Neural cell (in vitro differentiated cells): Measurements from ENCODE around the gene TMPRSS11E.

ENCODE experiments used
- CTCF ChIP-seq: fragments of 450-650 bp; IDR thresholded peaks from 2 replicates; pipeline ENCODE4 v1.5.1; 2014; ENCODE audit warnings: antibody characterized with exemption, mild to moderate bottlenecking, moderate library complexity; ENCODE audit not compliant: poor library complexity, severe bottlenecking
- EP300 ChIP-seq: fragments of 450-650 bp; conservative IDR thresholded peaks from 2 replicates; pipeline ENCODE4 v1.6.1; 2014; ENCODE audit warnings: antibody characterized with exemption, mild to moderate bottlenecking, moderate library complexity; ENCODE audit not compliant: poor library complexity, severe bottlenecking
- EZH2 ChIP-seq: fragments of 200-600, 300-800 bp; shearing (Covaris generic), sonication (generic); IDR thresholded peaks from 2 replicates; pipeline ENCODE4 v1.6.1; 2014; ENCODE audit warnings: antibody characterized with exemption, low read length, borderline replicate concordance, mild to moderate bottlenecking; ENCODE audit not compliant: insufficient read depth, poor library complexity, severe bottlenecking
- POLR2AphosphoS5 ChIP-seq: IDR thresholded peaks from 2 replicates; pipeline ENCODE4 v1.6.1; 2012
- SMC3 ChIP-seq: fragments of 450-650 bp; conservative IDR thresholded peaks from 2 replicates; pipeline ENCODE4 v1.6.1; 2014; ENCODE audit warnings: antibody characterized with exemption, mild to moderate bottlenecking, moderate library complexity; ENCODE audit not compliant: poor library complexity

- TF ChIP-seq CTCF, result no peak
- no peak for TF ChIP-seq POLR2AphosphoS5
- TF ChIP-seq EZH2, result no peak
- no peak for TF ChIP-seq SMC3
- no peak for TF ChIP-seq EP300
These were observed 73.7 kb downstream of the TMPRSS11E start for GRCh38 chr4:68520985-68521384.
